Astrocyte (in vitro differentiated cells and primary cell): ENCODE data around the gene RAD51B. TPM values are rescaled to one million over a fixed set of nuclear protein-coding genes. Genes with fewer than 3 reads are reported as not detected.

Experiments
- DNase-seq: peaks from one replicate; pipeline ENCODE4 v3.0.0-alpha.2; 2010; ENCODE audit warnings: low read depth
- FAIRE-seq: peaks from 2 replicates; lab custom pipeline; 2011; peaks lifted over from hg19 to GRCh38; lab: Jason Lieb, UNC
- H2AFZ ChIP-seq: 2 replicates; pipeline ENCODE4 v1.6.0; 2012; ENCODE audit warnings: low read depth, low read length, inconsistent platforms
- H3K27ac ChIP-seq: 2 replicates; pipeline ENCODE4 v1.5.1; 2011; ENCODE audit warnings: low read depth, low read length, inconsistent platforms
- H3K27me3 ChIP-seq: 2 replicates; pipeline ENCODE4 v1.6.0; 2011; ENCODE audit warnings: low read length, inconsistent platforms; ENCODE audit not compliant: insufficient read depth
- H3K36me3 ChIP-seq: 2 replicates; pipeline ENCODE4 v1.5.1; 2011; ENCODE audit warnings: low read length, inconsistent platforms; ENCODE audit not compliant: insufficient read depth
- H3K4me1 ChIP-seq: 2 replicates; pipeline ENCODE4 v1.5.1; 2011; ENCODE audit warnings: low read length, inconsistent platforms; ENCODE audit not compliant: insufficient read depth
- H3K4me2 ChIP-seq: 2 replicates; pipeline ENCODE4 v1.6.0; 2012; ENCODE audit warnings: low read length, inconsistent platforms
- H3K4me3 ChIP-seq: 2 replicates; pipeline ENCODE4 v1.5.1; 2011; ENCODE audit warnings: low read depth, mild to moderate bottlenecking, low read length, inconsistent platforms; ENCODE audit not compliant: insufficient read depth
- H3K79me2 ChIP-seq: 2 replicates; pipeline ENCODE4 v1.6.0; 2012; ENCODE audit warnings: mild to moderate bottlenecking, low read length, inconsistent platforms; ENCODE audit not compliant: insufficient read depth
- H3K9ac ChIP-seq: 2 replicates; pipeline ENCODE4 v1.6.0; 2012; ENCODE audit warnings: mild to moderate bottlenecking, low read length, inconsistent platforms
- H3K9me3 ChIP-seq: 2 replicates; pipeline ENCODE4 v1.5.1; 2012; ENCODE audit warnings: low read depth, mild to moderate bottlenecking, low read length, inconsistent platforms; ENCODE audit not compliant: insufficient read depth
- H4K20me1 ChIP-seq: 2 replicates; pipeline ENCODE4 v1.6.0; 2012; ENCODE audit warnings: low read length, inconsistent platforms; ENCODE audit not compliant: insufficient read depth
- H3K27ac Mint-ChIP-seq: one replicate; pipeline ENCODE4 v1.8.0; 2021; ENCODE audit warnings: mild to moderate bottlenecking, mixed read lengths; ENCODE audit not compliant: unreplicated experiment
- H3K27me3 Mint-ChIP-seq: one replicate; pipeline ENCODE4 v1.8.0; 2021; ENCODE audit warnings: low read depth, mixed read lengths; ENCODE audit not compliant: unreplicated experiment
- H3K36me3 Mint-ChIP-seq: one replicate; pipeline ENCODE4 v1.8.0; 2021; ENCODE audit warnings: low read depth, mixed read lengths; ENCODE audit not compliant: unreplicated experiment
- H3K4me1 Mint-ChIP-seq: one replicate; pipeline ENCODE4 v1.8.0; 2021; ENCODE audit warnings: low read depth, mixed read lengths; ENCODE audit not compliant: unreplicated experiment
- H3K4me3 Mint-ChIP-seq: one replicate; pipeline ENCODE4 v1.8.0; 2021; ENCODE audit warnings: mild to moderate bottlenecking, moderate library complexity, mixed read lengths; ENCODE audit not compliant: unreplicated experiment
- H3K9me3 Mint-ChIP-seq: one replicate; pipeline ENCODE4 v1.8.0; 2021; ENCODE audit warnings: mild to moderate bottlenecking, mixed read lengths; ENCODE audit not compliant: unreplicated experiment
- EZH2 ChIP-seq: IDR thresholded peaks from 2 replicates; pipeline ENCODE4 v1.6.1; 2012; ENCODE audit warnings: mild to moderate bottlenecking, low read length, inconsistent platforms; ENCODE audit not compliant: insufficient read depth
- total RNA-seq: library from RNA; stranded (reverse); gene quantifications from 2 replicates; pipeline ENCODE4 v1.2.1, GENCODE V29; 2021
- TF ChIP-seq, protein P1 (sequence below): IDR thresholded peaks from 2 replicates; pipeline ENCODE4 v1.5.1; 2011; ENCODE audit warnings: low read depth, mild to moderate bottlenecking, inconsistent platforms, low read length, moderate library complexity; ENCODE audit not compliant: insufficient read depth

RAD51B gene
- total RNA-seq, 1 donor from 2014 or later: 10.8 TPM

DNA sequence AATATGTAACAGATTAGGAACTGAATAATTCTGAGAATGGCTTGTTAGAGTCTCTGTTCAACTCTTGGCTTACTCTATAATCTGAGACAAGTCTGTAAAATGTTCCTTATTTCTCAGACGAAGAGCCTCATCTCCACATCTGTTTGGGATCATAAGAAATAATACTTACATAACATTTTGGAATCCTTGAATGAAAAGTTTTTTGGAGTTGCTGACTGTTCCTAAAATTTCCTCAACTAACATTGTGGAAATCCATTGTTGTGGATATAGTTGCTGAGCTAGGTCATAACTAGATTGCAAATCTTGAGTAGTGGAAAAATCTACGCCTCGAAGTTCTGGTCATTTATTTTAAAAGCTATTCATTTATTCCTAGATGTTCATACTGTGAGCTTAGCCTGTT, 570.4 kb downstream of the RAD51B start:
- no peaks in the 10 kb centered on the region for H3K36me3 Mint-ChIP-seq
- no peak overlapping the region for H3K27ac Mint-ChIP-seq
- no peak overlapping the region for H2AFZ ChIP-seq
- H3K27ac ChIP-seq: no peak overlapping the region
- TF ChIP-seq, protein P1, sequence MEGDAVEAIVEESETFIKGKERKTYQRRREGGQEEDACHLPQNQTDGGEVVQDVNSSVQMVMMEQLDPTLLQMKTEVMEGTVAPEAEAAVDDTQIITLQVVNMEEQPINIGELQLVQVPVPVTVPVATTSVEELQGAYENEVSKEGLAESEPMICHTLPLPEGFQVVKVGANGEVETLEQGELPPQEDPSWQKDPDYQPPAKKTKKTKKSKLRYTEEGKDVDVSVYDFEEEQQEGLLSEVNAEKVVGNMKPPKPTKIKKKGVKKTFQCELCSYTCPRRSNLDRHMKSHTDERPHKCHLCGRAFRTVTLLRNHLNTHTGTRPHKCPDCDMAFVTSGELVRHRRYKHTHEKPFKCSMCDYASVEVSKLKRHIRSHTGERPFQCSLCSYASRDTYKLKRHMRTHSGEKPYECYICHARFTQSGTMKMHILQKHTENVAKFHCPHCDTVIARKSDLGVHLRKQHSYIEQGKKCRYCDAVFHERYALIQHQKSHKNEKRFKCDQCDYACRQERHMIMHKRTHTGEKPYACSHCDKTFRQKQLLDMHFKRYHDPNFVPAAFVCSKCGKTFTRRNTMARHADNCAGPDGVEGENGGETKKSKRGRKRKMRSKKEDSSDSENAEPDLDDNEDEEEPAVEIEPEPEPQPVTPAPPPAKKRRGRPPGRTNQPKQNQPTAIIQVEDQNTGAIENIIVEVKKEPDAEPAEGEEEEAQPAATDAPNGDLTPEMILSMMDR: no peak
- TF ChIP-seq EZH2: no peak
- no peaks in the 10 kb centered on the region for H3K36me3 ChIP-seq
- peaks cover 31% of the 10 kb centered on the region for H3K4me1 ChIP-seq
- DNase-seq: no peak
- no peaks in the 10 kb centered on the region for H4K20me1 ChIP-seq
- no peak overlapping the region for H3K4me2 ChIP-seq
- H3K79me2 ChIP-seq: no peaks in the 10 kb centered on the region
- H3K4me3 Mint-ChIP-seq: no peak overlapping the region
- peaks cover 15% of the 10 kb centered on the region for H3K4me1 Mint-ChIP-seq
- H3K9me3 ChIP-seq: no peaks in the 10 kb centered on the region
- H3K9ac ChIP-seq: no peak overlapping the region
- H3K27me3 Mint-ChIP-seq: peaks cover 3% of the 10 kb centered on the region
- no peaks in the 10 kb centered on the region for H3K27me3 ChIP-seq
- no peak overlapping the region for H3K4me3 ChIP-seq
- no peaks in the 10 kb centered on the region for H3K9me3 Mint-ChIP-seq
- FAIRE-seq: no peak

DNA sequence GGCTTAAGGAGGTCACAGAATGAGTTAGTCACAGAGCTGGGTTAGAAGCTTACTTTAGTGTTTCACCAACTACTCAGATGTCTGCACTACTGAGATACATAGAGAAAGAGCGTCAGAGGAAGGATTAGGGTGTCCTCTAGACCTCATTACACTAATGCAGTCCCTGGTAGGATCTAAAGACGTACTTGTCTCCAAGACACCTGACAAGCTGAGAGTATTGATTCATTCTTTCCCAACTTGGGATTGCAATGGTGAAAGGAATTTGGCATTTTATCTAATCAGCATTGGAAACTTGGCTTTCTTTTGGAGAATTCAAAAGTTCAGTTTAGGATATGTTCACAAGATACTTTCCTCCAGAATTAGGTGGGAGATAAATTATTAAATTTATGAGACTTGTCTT, 571.2 kb downstream of the RAD51B start:
- no peaks in the 10 kb centered on the region for H3K9me3 Mint-ChIP-seq
- peaks cover 18% of the 10 kb centered on the region for H3K4me1 Mint-ChIP-seq
- H3K27ac ChIP-seq: no peak overlapping the region
- H3K4me2 ChIP-seq: no peak overlapping the region
- no peaks in the 10 kb centered on the region for H3K79me2 ChIP-seq
- H3K4me3 Mint-ChIP-seq: no peak overlapping the region
- DNase-seq (peak; percentile 50), FAIRE-seq (no peak)
- no peaks in the 10 kb centered on the region for H3K36me3 ChIP-seq
- H3K9ac ChIP-seq: no peak overlapping the region
- no peaks in the 10 kb centered on the region for H3K27me3 ChIP-seq
- no peak overlapping the region for H3K27ac Mint-ChIP-seq
- H3K27me3 Mint-ChIP-seq: peaks cover 3% of the 10 kb centered on the region
- H3K4me1 ChIP-seq: peaks cover 38% of the 10 kb centered on the region
- H2AFZ ChIP-seq: no peak overlapping the region
- TF ChIP-seq EZH2: no peak
- TF ChIP-seq, protein P1: no peak
- no peaks in the 10 kb centered on the region for H3K36me3 Mint-ChIP-seq
- no peaks in the 10 kb centered on the region for H4K20me1 ChIP-seq
- H3K4me3 ChIP-seq: no peak overlapping the region
- H3K9me3 ChIP-seq: no peaks in the 10 kb centered on the region

- H2AFZ ChIP-seq: no peak overlapping the region
- H3K9me3 ChIP-seq: no peaks in the 10 kb centered on the region
- FAIRE-seq (no peak), DNase-seq (peak; percentile 92)
- H3K27me3 ChIP-seq: no peaks in the 10 kb centered on the region
- no peak overlapping the region for H3K9ac ChIP-seq
- TF ChIP-seq, protein P1: no peak
- TF ChIP-seq EZH2: no peak
- Mint-ChIP-seq H3K36me3 (no peaks in the 10 kb centered on the region), H3K4me1 (peaks cover 18% of the 10 kb centered on the region), H3K27me3 (peaks cover 3% of the 10 kb centered on the region), H3K27ac (peak overlapping the region; percentile 49), H3K9me3 (no peaks in the 10 kb centered on the region), H3K4me3 (no peak overlapping the region)
- no peaks in the 10 kb centered on the region for H3K79me2 ChIP-seq
- H3K36me3 ChIP-seq: no peaks in the 10 kb centered on the region
- H3K4me2 ChIP-seq: peak overlapping the region; percentile 43
- H3K27ac ChIP-seq: peak overlapping the region; percentile 25
- peaks cover 41% of the 10 kb centered on the region for H3K4me1 ChIP-seq
- no peaks in the 10 kb centered on the region for H4K20me1 ChIP-seq
- H3K4me3 ChIP-seq: no peak overlapping the region
Measured at GRCh38 chr14:68391311-68392014, 571.9 kb downstream of the RAD51B start.
